Ishikawa (cell line): ENCODE measurements around the gene CLSTN2.

Source experiments
- CEBPB ChIP-seq: IDR thresholded peaks from 2 replicates; pipeline ENCODE4 v1.6.1; 2012
- CREB1 ChIP-seq: IDR thresholded peaks from 2 replicates; pipeline ENCODE4 v1.6.1; 2012; ENCODE audit warnings: low read depth
- EGR1 ChIP-seq: IDR thresholded peaks from 2 replicates; pipeline ENCODE4 v1.6.1; 2012
- EP300 ChIP-seq: IDR thresholded peaks from 2 replicates; pipeline ENCODE4 v1.6.1; 2012; ENCODE audit warnings: borderline replicate concordance
- FOXM1 ChIP-seq: IDR thresholded peaks from 2 replicates; pipeline ENCODE4 v1.6.1; 2012; ENCODE audit warnings: low read depth, borderline replicate concordance
- MAX ChIP-seq: IDR thresholded peaks from 2 replicates; pipeline ENCODE4 v1.6.1; 2012
- NFIC ChIP-seq: IDR thresholded peaks from 2 replicates; pipeline ENCODE4 v1.6.1; 2012
- RAD21 ChIP-seq: IDR thresholded peaks from 2 replicates; pipeline ENCODE4 v1.6.1; 2012; ENCODE audit warnings: low read depth
- REST ChIP-seq: IDR thresholded peaks from 2 replicates; pipeline ENCODE4 v1.6.1; 2012; ENCODE audit warnings: low read depth, mild to moderate bottlenecking
- TAF1 ChIP-seq: IDR thresholded peaks from 2 replicates; pipeline ENCODE4 v1.6.1; 2012; ENCODE audit warnings: low read depth, mild to moderate bottlenecking
- TCF12 ChIP-seq: IDR thresholded peaks from 2 replicates; pipeline ENCODE4 v1.6.1; 2012; ENCODE audit warnings: low read depth
- TEAD4 ChIP-seq: IDR thresholded peaks from 2 replicates; pipeline ENCODE4 v1.6.1; 2012
- YY1 ChIP-seq: IDR thresholded peaks from 2 replicates; pipeline ENCODE4 v1.6.1; 2012; ENCODE audit warnings: low read depth
- ZBTB7A ChIP-seq: IDR thresholded peaks from 2 replicates; pipeline ENCODE4 v1.6.1; 2012; ENCODE audit warnings: low read depth
- TF ChIP-seq, protein P1 (sequence below): IDR thresholded peaks from 2 replicates; pipeline ENCODE4 v1.6.1; 2012

Gene CLSTN2

DNA sequence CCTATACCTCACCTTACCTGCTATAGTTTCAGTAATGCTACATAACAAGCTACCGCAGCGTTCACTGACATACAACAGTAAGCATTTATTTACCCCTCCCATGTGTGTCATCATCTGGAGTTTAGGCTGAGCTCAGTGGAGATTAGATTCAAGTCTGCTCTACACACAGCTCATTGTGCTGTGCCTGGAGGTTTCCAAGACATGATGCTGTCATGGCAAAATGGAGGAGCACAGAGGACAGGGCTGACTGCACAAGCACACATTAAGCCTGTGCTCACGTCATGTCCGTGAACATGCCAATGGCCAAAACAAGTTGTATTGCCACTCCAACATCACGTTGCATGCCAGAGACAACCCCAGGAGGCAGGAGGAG lies 409.1 kb downstream of the CLSTN2 start:
- TF ChIP-seq TCF12 (no peak), EGR1 (no peak), RAD21 (no peak), FOXM1 (no peak), REST (no peak), EP300 (no peak), ZBTB7A (no peak), MAX (no peak), YY1 (no peak), CEBPB (no peak), CREB1 (no peak), TAF1 (no peak), NFIC (no peak), TEAD4 (no peak)
- TF ChIP-seq, protein P1, sequence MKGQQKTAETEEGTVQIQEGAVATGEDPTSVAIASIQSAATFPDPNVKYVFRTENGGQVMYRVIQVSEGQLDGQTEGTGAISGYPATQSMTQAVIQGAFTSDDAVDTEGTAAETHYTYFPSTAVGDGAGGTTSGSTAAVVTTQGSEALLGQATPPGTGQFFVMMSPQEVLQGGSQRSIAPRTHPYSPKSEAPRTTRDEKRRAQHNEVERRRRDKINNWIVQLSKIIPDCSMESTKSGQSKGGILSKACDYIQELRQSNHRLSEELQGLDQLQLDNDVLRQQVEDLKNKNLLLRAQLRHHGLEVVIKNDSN, result no peak

GRCh38 chr3:140344601-140345205 lies 409.7 kb downstream of the CLSTN2 start:
- TF ChIP-seq TEAD4 (no peak), REST (no peak), CEBPB (no peak), TAF1 (no peak), MAX (no peak), CREB1 (no peak), RAD21 (no peak), NFIC (no peak)
- TF ChIP-seq, protein P1, result no peak

DNA sequence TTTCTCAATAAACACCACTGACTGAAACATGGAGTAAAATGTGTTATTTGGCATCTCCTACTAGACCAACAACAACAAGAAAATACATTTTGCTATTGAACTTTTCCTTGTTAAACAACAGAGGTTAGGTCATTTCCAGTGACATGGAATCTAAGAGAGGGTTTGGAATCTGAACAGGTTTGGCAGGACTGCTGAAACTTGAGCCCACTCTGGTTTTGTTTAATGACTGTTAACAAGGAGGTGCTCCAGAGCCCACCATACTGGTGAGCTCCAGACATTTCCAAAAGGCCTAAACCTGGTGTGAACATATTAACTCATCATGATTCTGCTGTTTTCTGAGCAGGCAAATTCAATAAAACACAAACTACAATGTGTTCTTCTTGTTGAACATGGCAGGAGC lies 412.2 kb downstream of the CLSTN2 start:
- no peak for TF ChIP-seq TAF1
- TF ChIP-seq, protein P1, result no peak
- no peak for TF ChIP-seq CEBPB
- TF ChIP-seq EGR1, result no peak
- no peak for TF ChIP-seq EP300
- TF ChIP-seq MAX, result no peak
- no peak for TF ChIP-seq REST
- TF ChIP-seq ZBTB7A, result no peak
- TF ChIP-seq TCF12, result no peak
- no peak for TF ChIP-seq TEAD4
- no peak for TF ChIP-seq CREB1
- no peak for TF ChIP-seq FOXM1

- TF ChIP-seq TCF12 (no peak), TAF1 (no peak)
Observed at GRCh38 chr3:140349938-140350337, 415.0 kb downstream of the CLSTN2 start.
